ENCODE results near the gene GLB1L2. TPM values are rescaled to one million over a fixed set of nuclear protein-coding genes. Genes with fewer than 3 reads are reported as not detected.
A peak's percentile ranks its signal among the peaks of the same experiment; 100 is the strongest.
"Not testable (repeated sequence)": the region's sequence is repeated elsewhere in the genome, so short reads cannot be mapped to it uniquely, and the experiment has no call there.

The GLB1L2 gene
- total RNA-seq, 1 experiment from 2014 or later, result 1.1 TPM

DNA sequence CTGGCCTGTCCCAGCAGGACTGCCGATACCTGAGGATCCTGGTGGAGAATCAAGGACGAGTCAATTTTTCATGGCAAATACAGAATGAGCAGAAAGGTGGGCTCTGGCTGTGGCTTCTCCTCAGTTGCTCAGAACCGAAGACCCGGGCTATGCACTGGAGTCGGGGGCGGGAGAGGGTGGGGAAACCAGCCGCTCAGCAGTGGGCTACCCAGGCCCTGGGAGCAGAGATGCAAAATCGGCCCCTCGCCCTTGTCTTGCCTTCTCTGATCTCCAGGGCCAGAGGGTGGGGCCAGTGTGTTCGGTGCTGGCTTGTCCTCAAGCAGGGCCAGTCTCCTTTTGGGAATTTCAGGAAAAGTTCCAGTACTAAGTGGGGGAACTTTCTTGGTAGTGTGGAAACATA is 18.4 kb upstream of the GLB1L2 start:
- in situ Hi-C loops (cut with HindIII; ENCODE audit: low pct_unique_long_range_greater_than_20kb, low sequenced_read_pairs), result no loop called here
- no peak for DNase-seq (ENCODE audit: low read depth, low spot score)

DNA sequence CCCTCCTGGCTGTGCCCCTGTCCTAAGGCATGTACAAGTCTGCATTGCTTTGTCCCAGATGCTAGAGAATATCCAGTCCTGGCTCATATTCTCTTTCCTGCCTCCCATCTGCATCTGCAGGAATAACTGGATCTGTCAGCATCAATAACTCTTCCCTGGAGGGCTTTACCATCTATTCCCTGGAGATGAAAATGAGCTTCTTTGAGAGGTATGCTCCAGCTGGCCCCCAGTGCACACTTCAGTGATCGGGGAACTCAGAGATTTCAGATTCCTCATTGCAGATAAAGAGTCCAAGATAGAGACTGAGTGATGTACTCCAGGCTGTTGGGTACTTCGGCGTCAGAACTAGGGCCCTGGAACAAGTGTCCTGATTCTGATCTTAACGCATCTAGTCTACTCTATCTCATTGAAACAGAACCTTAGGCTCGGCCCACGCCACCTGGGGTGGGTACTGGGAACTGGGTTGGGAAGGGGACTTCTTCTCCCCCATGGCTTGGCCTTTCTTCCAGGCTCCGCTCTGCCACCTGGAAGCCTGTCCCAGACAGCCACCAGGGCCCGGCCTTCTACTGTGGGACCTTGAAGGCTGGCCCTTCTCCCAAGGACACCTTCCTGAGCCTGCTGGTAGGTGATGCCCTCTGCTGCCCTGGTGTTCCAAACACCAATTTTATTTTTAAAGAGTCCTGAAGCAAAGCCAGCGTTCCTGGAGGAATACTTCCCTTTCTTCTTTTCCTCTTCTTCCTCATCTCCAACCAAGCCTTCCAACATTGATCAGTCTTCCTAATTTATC is 17.8 kb upstream of the GLB1L2 start:
- in situ Hi-C loops (cut with HindIII; ENCODE audit: low pct_unique_long_range_greater_than_20kb, low sequenced_read_pairs), result no loop called here
- no peak for DNase-seq (ENCODE audit: low read depth, low spot score)

DNA sequence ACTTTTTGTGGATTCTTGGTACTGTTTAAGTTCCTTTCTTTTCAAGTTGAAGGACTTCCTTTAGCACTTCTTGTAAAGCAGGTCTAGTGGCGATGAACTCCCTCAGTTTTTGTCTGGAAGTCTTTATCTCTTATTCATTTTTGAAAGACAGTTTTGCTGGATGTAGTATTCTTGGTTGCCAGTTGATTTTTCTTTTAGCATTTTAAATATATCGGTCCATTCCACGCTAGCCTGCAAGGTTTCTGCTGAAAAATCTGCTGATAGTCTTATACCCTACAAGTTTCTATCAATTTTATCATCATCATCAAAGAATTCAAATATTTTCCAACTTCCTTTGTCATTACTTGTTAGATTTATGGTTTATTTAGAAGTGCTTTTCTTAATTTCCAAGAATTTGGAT is 14.7 kb upstream of the GLB1L2 start:
- in situ Hi-C loops (cut with HindIII; ENCODE audit: low pct_unique_long_range_greater_than_20kb, low sequenced_read_pairs), result no loop called here
- DNase-seq (ENCODE audit: low read depth, low spot score), result no peak

DNA sequence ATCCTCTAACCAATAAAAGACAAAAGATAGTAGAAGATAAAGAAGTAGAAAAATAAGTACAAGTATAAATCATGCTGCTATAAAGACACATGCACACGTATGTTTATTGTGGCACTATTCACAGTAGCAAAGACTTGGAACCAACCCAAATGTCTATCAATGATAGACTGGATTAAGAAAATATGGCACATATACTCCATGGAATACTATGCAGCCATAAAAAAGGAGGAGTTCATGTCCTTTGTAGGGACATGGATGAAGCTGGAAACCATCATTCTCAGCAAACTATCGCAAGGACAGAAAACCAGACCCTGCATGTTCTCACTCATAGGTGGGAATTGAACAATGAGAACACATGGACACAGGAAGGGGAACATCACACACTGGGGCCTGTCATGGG is 10.4 kb upstream of the GLB1L2 start:
- DNase-seq (ENCODE audit: low read depth, low spot score); in situ Hi-C loops (cut with HindIII; ENCODE audit: low pct_unique_long_range_greater_than_20kb, low sequenced_read_pairs): not testable (repeated sequence)

DNA sequence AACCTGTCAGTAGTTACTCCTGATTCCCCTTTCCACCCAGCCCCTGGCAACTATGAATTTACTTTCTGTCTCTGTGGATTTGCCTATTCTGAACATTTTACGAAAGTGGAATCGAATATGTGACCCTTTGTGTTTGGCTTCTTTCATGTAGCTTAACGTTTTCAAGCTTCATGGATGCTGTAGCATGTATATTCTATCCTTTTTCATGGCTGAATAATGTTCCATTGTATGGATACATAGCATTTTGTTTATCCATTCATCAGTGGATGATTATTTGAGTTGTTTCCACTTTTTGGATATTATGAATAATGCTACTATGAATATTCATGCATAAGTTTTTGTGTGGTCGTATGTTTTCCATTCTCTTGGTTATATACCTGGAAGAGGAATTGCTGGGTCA is 9.2 kb upstream of the GLB1L2 start:
- in situ Hi-C loops (cut with HindIII; ENCODE audit: low pct_unique_long_range_greater_than_20kb, low sequenced_read_pairs), result no loop called here
- DNase-seq (ENCODE audit: low read depth, low spot score), result no peak

DNA sequence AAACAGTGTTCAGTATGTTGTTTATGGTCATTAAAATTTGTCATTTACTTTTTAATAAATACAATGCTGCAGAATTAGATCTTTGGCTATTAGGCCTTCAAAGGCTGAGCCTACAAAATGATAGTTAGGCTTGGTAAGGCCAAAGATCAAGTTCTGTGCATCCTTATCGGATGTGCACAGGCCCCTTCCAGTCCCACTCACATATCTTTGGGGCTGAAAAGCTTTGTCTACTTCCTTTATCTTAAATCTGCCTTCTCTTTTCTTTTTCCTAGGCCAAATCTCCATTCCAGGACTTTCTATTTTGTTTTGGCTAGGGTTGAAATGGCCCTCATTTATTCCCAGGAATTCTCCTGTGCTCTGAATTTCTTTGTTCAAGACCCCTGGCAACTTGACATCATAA is 3.4 kb upstream of the GLB1L2 start:
- in situ Hi-C loops (cut with HindIII; ENCODE audit: low pct_unique_long_range_greater_than_20kb, low sequenced_read_pairs), result no loop called here
- DNase-seq (ENCODE audit: low read depth, low spot score), result no peak

DNA sequence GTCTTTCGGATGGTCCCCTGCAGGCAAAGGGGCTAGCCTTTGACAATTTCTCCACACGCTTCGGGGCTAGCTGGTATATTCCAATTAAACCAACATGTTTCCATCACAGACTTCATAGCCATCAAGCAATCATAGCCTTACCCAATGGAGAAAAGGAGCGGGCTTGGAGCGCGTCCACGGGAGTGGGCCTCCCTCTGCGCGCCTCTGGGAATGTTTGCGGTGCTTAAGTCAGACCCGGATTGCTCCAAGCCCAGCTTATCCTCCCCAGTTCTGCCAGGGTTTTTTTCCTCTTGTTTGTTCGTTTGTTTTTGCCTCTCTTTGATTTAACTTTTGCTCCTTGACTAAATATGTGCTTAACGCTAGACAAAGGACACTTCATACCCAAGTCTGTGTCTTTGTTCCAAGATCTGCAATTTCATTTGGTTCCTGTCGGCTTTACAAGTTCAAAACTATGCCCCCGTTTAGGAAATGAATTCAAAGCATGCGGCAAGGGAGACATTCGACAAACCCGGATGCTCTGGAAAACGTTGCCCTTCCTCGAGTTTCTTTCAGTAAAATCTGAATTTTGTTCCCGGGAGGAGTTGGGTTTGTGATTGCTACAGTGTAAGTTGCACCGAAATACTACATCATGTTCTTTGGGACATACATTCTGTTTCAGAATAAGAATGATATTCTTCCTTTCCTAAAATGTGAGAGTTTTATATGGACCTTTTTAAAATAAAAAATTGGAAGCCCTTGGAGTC is 1.0 kb upstream of the GLB1L2 start:
- in situ Hi-C loops (cut with HindIII; ENCODE audit: low pct_unique_long_range_greater_than_20kb, low sequenced_read_pairs), result no loop called here
- DNase-seq (ENCODE audit: low read depth, low spot score), result no peak

DNA sequence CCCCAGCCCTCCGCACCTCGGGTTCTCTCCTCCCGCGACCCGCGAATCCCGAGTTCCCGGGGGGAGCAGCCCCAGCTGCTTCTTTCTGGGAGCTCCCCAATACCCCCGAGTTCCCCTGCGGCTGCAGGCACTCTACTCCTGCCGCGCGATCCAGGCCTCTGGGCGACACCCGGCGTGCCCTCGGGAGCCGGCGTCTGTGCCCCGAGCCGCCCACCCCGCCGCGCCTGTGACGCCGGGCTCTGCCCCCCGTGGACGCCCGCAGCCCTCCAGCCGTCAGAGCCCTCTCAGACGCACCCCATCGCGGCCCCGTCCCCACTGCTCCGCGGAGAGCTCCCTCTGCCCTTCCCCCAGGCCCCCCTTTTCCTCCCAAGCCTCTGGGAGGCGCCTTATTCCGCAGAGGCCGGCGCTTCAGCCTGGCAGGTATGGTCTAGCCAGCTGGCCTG is 422 bp downstream of the GLB1L2 start:
- in situ Hi-C loops (cut with HindIII; ENCODE audit: low pct_unique_long_range_greater_than_20kb, low sequenced_read_pairs), result no loop called here
- no peak for DNase-seq (ENCODE audit: low read depth, low spot score)

DNA sequence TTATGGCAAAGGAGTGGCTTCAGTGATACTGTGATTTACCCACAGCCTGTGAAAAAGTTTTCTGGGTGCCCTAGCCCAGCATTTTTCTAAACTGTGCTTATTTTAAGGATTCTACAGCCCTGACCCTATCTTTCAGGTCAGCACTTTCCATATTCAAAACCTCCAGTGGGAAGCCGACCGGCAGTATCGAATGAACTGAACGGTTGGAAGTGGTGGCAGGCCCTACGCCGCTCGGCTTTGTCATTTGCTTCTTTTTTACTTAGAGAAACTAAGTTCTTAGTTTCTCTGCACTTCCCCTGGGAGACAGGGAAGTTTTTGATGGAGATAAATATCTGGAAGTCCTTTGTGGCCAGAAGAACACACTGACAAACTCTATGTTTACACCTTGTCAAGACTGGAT is 994 bp downstream of the GLB1L2 start:
- in situ Hi-C loops (cut with HindIII; ENCODE audit: low pct_unique_long_range_greater_than_20kb, low sequenced_read_pairs), result no loop called here

DNA sequence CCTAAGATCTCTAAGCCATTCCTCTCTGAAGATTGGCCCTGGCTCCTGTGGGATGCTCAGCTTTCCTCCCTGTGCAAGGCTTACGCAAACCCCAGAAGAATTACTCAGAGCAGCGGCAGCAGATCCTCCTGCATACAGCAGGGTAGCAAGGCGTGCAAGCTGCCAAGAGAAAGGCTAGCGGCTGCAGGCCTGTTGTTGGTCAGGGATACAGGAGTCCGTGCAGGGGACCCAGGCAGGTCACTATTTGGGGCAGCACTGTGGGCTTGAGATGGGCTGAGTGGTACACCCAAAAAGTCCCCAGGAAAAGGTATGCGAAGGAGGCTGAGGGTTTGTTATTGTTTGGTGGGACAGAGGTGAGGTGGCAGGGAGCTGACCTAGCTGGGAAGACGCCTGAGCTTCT is 1.5 kb downstream of the GLB1L2 start:
- in situ Hi-C loops (cut with HindIII; ENCODE audit: low pct_unique_long_range_greater_than_20kb, low sequenced_read_pairs), result no loop called here
- no peak for DNase-seq (ENCODE audit: low read depth, low spot score)

More for the DNA sequence above, 994 bp downstream of the GLB1L2 start:
- DNase-seq (ENCODE audit: low read depth, low spot score), result no peak

DNA sequence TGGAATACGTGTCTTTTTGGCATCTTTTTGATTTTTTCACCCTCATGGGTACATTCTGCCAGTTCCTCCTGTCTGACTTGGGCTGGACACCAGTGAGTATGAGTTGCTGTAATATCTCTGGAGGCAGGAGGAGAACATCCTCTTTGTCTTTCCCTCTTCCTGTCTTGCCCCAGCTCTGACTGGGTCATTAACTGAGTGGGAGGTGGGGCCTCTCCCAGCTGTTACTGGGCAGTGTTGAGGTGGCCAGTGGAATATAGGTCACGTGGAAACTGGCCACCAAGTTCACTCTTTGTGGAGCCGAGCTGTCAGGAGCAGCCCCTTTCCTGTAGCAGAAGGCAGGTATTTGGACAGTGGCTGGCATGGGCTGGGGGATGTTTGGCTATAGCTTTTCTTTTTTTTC is 2.2 kb downstream of the GLB1L2 start:
- peak; percentile 28 for DNase-seq (ENCODE audit: low read depth, low spot score)
- in situ Hi-C loops (cut with HindIII; ENCODE audit: low pct_unique_long_range_greater_than_20kb, low sequenced_read_pairs), result no loop called here

DNA sequence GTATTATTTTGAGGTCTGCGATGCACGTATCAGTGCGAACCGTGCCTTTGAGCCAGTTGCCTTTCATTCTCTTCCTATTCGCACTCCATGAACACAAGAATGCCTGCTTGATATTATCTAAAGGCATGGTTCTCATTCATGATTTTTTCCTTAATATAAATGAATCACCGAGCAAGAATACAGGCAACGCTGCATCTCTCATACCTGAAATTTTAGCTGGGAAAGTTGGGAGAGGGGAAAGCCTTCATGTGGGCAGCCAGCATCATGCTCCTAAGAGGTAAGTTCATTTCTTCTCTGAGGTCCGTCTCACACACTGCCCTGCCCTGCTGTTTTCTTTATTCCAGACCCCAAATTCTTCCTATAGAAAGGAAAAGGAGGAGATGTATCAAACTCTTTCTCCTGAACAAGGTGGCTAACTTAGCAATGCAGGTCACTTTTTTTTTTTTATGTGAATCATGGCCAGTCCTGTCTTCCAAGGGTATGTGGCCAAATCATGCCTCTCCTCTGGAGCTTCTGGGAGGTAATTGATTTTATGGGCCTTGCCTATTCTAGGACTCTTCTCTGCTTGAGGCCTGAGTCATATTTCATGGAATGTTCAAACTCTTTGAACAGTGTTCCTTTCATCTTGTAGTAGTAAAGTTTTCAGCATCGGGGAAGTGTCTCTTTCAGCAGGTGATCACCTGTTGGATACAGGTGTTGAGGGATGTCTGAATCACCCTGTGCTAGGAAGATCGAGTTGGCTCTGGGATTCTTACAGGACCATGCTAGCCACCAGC is 3.2 kb downstream of the GLB1L2 start:
- no peak for DNase-seq (ENCODE audit: low read depth, low spot score)
- in situ Hi-C loops (cut with HindIII; ENCODE audit: low pct_unique_long_range_greater_than_20kb, low sequenced_read_pairs), result no loop called here

DNA sequence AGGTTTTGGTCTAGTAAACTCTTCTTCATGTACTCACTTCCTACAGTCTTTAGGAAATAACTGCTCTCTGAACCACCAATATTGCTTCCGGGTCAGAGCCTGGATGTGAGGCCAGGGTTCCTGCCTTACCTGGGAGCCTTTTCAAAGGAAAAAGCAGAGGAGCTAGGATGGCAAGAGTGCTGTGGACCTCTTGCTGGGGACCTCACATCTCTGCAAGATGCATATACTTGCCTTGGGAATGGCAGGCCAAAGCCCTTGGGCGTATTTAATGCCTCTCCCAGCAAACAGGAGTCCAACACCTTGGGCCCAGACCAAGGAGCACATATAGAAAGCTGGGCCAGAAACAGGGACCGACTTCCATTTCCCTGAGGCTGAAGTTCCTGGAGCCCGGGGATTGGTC is 5.3 kb downstream of the GLB1L2 start:
- in situ Hi-C loops (cut with HindIII; ENCODE audit: low pct_unique_long_range_greater_than_20kb, low sequenced_read_pairs), result no loop called here
- no peak for DNase-seq (ENCODE audit: low read depth, low spot score)

DNA sequence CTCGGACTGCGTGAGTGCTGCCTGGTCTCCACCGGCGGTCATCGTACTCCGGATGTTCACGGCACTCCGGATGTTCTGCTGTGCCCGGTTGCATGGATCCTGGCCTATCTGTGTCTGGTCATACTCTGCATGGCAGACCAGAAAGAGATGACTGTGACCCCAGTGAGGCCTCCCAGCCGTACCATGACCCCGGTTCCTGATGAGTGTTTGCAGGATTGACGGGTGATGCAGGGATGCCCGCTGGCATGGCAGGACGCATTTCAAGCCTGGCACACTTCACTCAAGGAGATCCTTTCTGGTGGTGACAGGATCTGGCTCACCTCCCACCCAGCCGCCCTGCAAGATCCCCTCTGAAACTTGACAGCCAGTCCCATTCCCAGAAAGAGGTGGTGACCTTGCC is 6.3 kb downstream of the GLB1L2 start:
- in situ Hi-C loops (cut with HindIII; ENCODE audit: low pct_unique_long_range_greater_than_20kb, low sequenced_read_pairs), result no loop called here

DNA sequence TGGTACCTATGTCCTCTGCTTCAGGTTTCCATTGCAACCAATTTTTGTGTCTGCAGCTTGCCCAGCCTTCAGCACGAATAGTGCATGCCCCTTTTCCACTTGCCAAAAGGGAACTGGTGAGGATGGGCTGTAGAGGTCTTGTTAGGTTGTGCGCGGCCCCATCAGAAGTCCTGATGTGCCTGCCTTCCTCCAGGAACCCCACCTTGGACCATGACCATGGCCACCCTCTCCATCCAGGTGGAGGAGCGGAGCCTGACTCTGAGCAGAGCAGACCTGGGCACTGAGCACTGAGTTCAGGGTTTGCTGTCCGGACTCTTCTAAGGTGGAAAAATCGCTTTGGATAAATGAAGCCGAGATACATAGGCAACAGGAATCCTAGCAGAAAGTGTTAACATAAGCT is 6.9 kb downstream of the GLB1L2 start:
- DNase-seq (ENCODE audit: low read depth, low spot score), result no peak
- in situ Hi-C loops (cut with HindIII; ENCODE audit: low pct_unique_long_range_greater_than_20kb, low sequenced_read_pairs), result no loop called here

More for the DNA sequence above, 6.3 kb downstream of the GLB1L2 start:
- no peak for DNase-seq (ENCODE audit: low read depth, low spot score)

DNA sequence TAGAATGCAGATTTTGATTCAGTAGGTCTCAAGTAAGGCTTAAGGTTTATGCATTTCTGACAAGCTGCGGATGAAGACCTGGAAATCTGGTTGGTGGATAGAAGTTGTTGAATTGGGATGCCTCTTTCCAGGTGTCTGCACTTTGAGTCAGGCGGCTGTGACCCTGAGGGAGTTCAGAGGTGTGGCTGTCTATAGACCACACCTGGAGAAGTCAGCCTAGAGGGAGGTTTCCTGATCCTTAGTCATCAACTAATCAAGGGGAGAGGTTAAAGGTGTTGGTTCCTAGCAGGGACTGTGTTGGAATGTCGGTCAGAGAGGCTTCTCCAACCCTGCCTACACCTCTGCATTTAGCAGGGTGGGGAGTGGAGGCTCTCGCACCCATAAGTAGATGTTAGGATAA is 8.0 kb downstream of the GLB1L2 start:
- DNase-seq (ENCODE audit: low read depth, low spot score), result no peak
- in situ Hi-C loops (cut with HindIII; ENCODE audit: low pct_unique_long_range_greater_than_20kb, low sequenced_read_pairs), result no loop called here

DNA sequence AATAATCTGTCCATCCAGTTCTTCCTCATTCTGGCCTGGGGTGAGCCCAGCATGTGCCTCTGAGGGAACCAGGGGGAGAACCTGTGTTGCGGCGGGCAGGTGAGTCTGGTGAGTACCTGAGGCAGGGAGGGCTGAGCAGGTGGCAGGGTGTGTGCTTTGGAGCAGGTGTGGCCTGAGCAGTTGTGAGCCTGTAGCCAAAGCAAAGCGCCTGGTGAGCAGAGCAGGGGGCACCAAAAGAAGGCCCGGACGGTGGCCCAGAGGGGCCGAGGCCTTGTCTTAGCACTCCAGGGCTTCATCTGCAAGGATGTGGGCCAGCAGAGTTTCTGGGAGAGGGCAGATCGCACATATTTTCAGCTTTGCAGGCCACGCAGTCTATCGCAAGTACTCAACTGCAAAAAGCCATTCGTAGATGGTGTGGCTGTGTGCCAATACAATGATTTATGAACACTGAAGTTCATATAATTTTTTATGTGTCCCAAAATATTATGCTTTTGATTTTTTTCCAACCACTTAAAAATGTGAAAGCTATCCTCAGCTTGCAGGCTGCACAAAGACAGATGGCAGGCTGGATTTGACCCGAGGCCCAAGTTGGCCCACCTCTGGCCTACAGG is 8.7 kb downstream of the GLB1L2 start:
- DNase-seq (ENCODE audit: low read depth, low spot score), result no peak
- in situ Hi-C loops (cut with HindIII; ENCODE audit: low pct_unique_long_range_greater_than_20kb, low sequenced_read_pairs), result no loop called here

Data from SK-MEL-5 (cell line).